Neutrophil (primary cell): ENCODE data around the gene NT5DC4.

ENCODE experiments used
- H3K27ac ChIP-seq: fragments of 200-600 bp; sonication (generic); 2 replicates; pipeline ENCODE4 v1.5.1; 2016; ENCODE audit warnings: mild to moderate bottlenecking, moderate library complexity
- H3K27me3 ChIP-seq: fragments of 200-600 bp; sonication (generic); 2 replicates; pipeline ENCODE4 v1.6.0; 2016; ENCODE audit warnings: mild to moderate bottlenecking
- H3K36me3 ChIP-seq: fragments of 200-600 bp; sonication (generic); 2 replicates; pipeline ENCODE4 v1.5.1; 2017
- H3K4me1 ChIP-seq, 2 experiments: fragments of 200-600 bp in 1 of 2; sonication (generic) in 1 of 2; 1 replicate in 1 of 2; 2 replicates in 1 of 2; pipeline versions ENCODE4 v1.5.1 to v1.6.1; 2013 to 2016; ENCODE audit warnings: low read depth in 1 of 2, low read length in 1 of 2, mild to moderate bottlenecking in 1 of 2, moderate library complexity in 1 of 2; ENCODE audit not compliant: control insufficient read depth in 1 of 2, insufficient read depth in 1 of 2
- H3K4me3 ChIP-seq, 2 experiments: fragments of 200-600 bp in 1 of 2; sonication (generic) in 1 of 2; 1 replicate in 1 of 2; 2 replicates in 1 of 2; pipeline ENCODE4 v1.5.1; 2013 to 2016; ENCODE audit warnings: low read depth in 1 of 2, low read length in 1 of 2, mild to moderate bottlenecking in 1 of 2, moderate library complexity in 1 of 2
- H3K9me3 ChIP-seq: fragments of 200-600 bp; sonication (generic); 2 replicates; pipeline ENCODE4 v1.5.1; 2016
- CTCF ChIP-seq: fragments of 200-600 bp; sonication (generic); IDR thresholded peaks from 2 replicates; pipeline ENCODE4 v1.5.1; 2016; ENCODE audit warnings: antibody characterized with exemption

NT5DC4 gene

DNA sequence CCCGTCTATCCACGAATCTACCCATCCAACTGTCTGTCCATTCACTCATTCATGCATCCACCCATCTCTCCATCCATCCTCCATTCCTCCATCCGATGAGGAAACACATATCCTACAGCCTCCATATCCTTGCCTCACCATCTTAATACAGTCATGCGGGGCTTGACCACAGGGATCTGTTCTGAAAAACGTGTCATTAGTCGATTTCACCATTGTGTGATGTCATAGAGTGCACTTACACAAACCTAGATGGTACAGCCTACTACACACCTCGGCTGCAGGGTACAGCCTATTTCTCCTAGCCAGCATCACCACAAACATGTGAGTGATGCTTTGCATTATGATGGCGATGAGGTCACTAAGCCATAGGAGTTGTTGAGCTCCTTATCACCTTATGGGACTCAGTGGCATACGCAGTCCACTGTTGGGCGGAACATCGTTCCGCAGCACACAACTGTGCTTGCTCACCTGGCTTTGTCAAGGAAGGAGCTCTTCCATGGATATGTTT lies 1.9 kb upstream of the NT5DC4 start:
- Histone ChIP-seq H3K4me1 (peaks cover 4 to 6% of the 10 kb centered on the region in 2 experiments), H3K27ac (no peak overlapping the region)
- no peak for TF ChIP-seq CTCF

DNA sequence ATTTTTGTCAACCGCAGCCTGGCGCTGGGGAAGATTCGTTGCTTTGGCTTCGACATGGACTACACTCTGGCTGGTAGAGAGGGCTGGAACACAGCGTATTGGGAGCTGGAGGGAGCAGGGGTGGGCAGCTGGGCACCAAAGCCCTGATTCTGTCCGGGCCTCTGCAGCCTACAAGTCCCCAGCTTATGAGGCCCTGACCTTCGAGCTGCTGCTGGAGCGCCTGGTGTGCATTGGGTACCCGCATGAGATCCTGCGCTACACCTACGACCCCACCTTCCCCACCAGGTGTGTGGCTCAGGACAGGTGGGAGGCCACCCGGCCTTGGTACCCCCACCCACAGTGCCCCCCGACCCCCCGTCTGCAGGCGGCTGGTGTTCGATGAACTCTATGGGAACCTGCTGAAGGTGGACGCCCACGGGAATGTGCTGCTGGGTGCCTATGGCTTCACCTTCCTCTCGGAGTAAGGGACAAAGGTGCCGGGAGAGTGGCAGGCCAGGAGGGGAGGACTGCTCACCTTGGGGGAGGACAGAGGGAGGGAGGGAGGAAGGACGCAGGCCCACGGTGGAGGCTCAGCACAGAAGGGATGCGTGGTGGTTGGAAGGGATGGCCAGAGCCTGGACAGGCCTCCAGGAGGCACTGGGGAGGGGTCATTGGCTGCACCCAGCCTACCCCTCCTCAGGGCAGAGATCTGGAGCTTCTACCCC lies 1.2 kb downstream of the NT5DC4 start:
- H3K27ac ChIP-seq: no peak overlapping the region
- no peak for TF ChIP-seq CTCF
- no peak overlapping the region for H3K4me3 ChIP-seq
- H3K36me3 ChIP-seq: no peaks in the 10 kb centered on the region
- H3K9me3 ChIP-seq: no peaks in the 10 kb centered on the region
- peaks cover 10 to 14% of the 10 kb centered on the region in 2 experiments for H3K4me1 ChIP-seq
- no peaks in the 10 kb centered on the region for H3K27me3 ChIP-seq

More for the DNA sequence above, 1.9 kb upstream of the NT5DC4 start:
- Histone ChIP-seq H3K36me3 (no peaks in the 10 kb centered on the region), H3K9me3 (no peaks in the 10 kb centered on the region), H3K27me3 (no peaks in the 10 kb centered on the region), H3K4me3 (no peak overlapping the region)

DNA sequence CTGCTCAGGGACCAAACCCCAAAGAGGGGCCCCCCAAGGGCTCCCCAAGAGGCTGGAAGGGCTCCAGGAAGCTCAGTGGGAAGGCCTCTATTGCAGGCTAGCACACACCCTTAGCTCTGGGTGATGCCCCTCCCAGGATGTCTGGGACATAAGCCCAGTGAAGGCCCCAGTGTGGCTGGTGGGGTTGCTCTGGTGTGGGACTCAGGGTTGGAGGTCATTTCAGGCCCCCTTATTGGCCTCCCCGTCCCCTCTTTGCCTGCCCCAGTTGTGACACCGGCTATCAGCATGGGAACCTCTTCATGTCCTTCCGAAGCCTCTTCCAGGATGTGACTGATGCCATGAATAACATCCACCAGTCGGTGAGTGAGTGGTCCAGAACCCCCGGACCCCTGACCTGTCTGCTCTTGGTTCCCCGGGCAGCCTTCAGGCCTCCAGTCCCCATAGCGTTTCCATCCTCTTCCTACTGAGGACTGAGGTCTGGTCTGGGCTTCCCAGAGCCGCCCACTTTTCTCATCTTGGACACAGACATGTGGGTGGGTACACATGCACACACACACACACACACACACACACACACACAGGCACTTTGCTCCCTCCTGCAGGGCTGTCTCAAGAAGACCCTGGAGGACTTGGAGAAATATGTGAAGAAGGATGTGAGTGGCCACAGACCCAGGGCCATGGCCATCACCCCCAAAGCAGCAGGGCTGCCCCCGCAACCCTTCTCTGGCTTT lies 2.2 kb downstream of the NT5DC4 start:
- Histone ChIP-seq H3K27me3 (no peaks in the 10 kb centered on the region), H3K27ac (no peak overlapping the region), H3K4me3 (no peak overlapping the region), H3K9me3 (no peaks in the 10 kb centered on the region), H3K4me1 (peaks cover 12 to 18% of the 10 kb centered on the region in 2 experiments), H3K36me3 (no peaks in the 10 kb centered on the region)
- TF ChIP-seq CTCF: no peak

DNA sequence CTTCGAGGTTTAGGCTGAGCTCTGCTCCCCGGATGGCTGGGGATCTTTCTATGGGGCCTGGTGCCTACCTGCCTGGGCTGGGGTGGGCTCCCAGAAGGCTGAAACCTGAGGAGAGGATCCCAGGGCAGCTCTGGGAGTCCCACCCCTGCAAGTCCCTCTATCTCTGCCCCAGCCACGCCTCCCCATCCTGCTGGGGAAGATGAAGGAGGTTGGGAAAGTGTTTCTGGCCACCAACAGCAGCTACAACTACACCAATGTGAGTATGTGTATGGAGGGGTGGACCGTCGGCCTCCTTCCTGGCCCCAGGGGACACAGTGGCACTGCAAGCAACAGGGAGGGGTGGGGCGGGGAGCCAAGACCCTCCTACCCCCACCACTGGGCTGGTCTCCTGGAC lies 2.7 kb downstream of the NT5DC4 start:
- no peak overlapping the region for H3K4me3 ChIP-seq
- peaks cover 17 to 24% of the 10 kb centered on the region in 2 experiments for H3K4me1 ChIP-seq
- TF ChIP-seq CTCF: no peak
- H3K27me3 ChIP-seq: no peaks in the 10 kb centered on the region
- H3K27ac ChIP-seq: no peak overlapping the region
- H3K9me3 ChIP-seq: no peaks in the 10 kb centered on the region
- H3K36me3 ChIP-seq: no peaks in the 10 kb centered on the region

GRCh38 chr2:112723995-112724394 lies 3.2 kb downstream of the NT5DC4 start:
- Histone ChIP-seq H3K27ac (no peak overlapping the region), H3K36me3 (no peaks in the 10 kb centered on the region), H3K4me3 (no peak overlapping the region), H3K4me1 (peaks cover 22 to 29% of the 10 kb centered on the region in 2 experiments), H3K9me3 (no peaks in the 10 kb centered on the region), H3K27me3 (no peaks in the 10 kb centered on the region)
- no peak for TF ChIP-seq CTCF
